Vagina (tissue), 2 donors: ENCODE results near the gene RPS6KA2. TPM values are rescaled to one million over a fixed set of nuclear protein-coding genes. Genes with fewer than 3 reads are reported as not detected.
"Not testable (repeated sequence)": the region's sequence is repeated elsewhere in the genome, so short reads cannot be mapped to it uniquely, and the experiment has no call there.

Experiments
- DNase-seq, 2 donors: peaks; one replicate each; pipeline ENCODE4 v3.0.0-alpha.2; 2017; ENCODE audit errors: extremely low spot score in 2 of 2
- H3K27ac ChIP-seq: fragments of 200-600 bp; sonication (generic); one replicate; pipeline ENCODE4 v1.5.1; 2019
- H3K27me3 ChIP-seq: fragments of 200-600 bp; sonication (generic); one replicate; pipeline ENCODE4 v1.5.1; 2019
- H3K36me3 ChIP-seq, 2 donors: fragments of 200-600 bp; sonication (generic); one replicate each; pipeline ENCODE4 v1.5.1; 2017 to 2019
- H3K4me1 ChIP-seq: fragments of 200-600 bp; sonication (generic); one replicate; pipeline ENCODE4 v1.5.1; 2019
- H3K4me3 ChIP-seq, 2 donors: fragments of 200-600 bp; sonication (generic); 1 replicate in 1 of 2; 2 replicates in 1 of 2; pipeline ENCODE4 v1.5.1; 2016 to 2019
- H3K9me3 ChIP-seq: fragments of 200-600 bp; sonication (generic); one replicate; pipeline ENCODE4 v1.5.1; 2019
- CTCF ChIP-seq, 3 experiments: fragments of 450-650 bp in 2 of 3; fragments of 200-600 bp in 1 of 3; sonication (generic) in 1 of 3; IDR thresholded peaks; one replicate each; pipeline ENCODE4 v1.5.1; 2017 to 2019; ENCODE audit warnings: antibody characterized with exemption in 3 of 3, mild to moderate bottlenecking in 2 of 3, moderate library complexity in 2 of 3
- POLR2A ChIP-seq, 2 donors: fragments of 450-650 bp; IDR thresholded peaks; one replicate each; pipeline ENCODE4 v1.6.1; 2017; ENCODE audit warnings: antibody characterized with exemption in 2 of 2, mild to moderate bottlenecking in 2 of 2, moderate library complexity in 2 of 2
- POLR2AphosphoS5 ChIP-seq, 2 donors: sonication (generic); formaldehyde crosslinking; IDR thresholded peaks; one replicate each; pipeline ENCODE4 v1.9.0; 2017; ENCODE audit warnings: antibody characterized with exemption in 2 of 2, mild to moderate bottlenecking in 2 of 2, low read depth in 1 of 2; ENCODE audit not compliant: insufficient read depth in 1 of 2
- intact Hi-C: fragments of 100-400 bp; cut with DNase I; formaldehyde crosslinking; loops from one replicate; pipeline ENCODE4 v1.15.1; 2023
- total RNA-seq: library from RNA; depleted of rRNA; stranded (reverse); fragments of >200 nt; gene quantifications from one replicate; pipeline ENCODE4 v1.2.3, GENCODE V29; 2016

RPS6KA2 gene
- total RNA-seq, 1 donor from 2014 or later: 65.1 TPM

DNA sequence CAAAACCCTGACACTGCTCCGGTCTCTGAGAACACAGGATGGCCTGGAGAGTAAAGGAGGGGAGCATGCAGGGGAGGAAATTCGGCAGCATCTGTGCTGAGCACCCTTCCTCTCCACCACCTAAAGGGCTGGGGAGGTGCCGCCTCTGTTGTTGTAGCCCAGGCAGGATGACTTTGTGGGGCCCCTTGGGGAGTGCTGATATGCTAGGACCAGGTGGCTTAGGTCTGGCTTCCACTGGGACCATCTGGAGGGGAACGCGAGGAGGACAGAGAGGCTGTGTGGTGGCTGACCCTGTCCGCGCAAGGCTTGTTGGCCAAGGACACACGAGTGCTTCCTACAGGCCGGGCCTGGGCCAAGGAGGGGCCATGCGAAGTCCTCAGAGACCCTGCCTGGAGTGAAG, 9.9 kb upstream of the RPS6KA2 start:
- no peak overlapping the region for H3K4me3 ChIP-seq
- no peak for DNase-seq
- intact Hi-C loops: no loop called here
- peaks cover 15% of the 10 kb centered on the region for H3K4me1 ChIP-seq
- H3K27me3 ChIP-seq: no peaks in the 10 kb centered on the region
- H3K9me3 ChIP-seq: no peaks in the 10 kb centered on the region
- H3K36me3 ChIP-seq: no peaks in the 10 kb centered on the region
- H3K27ac ChIP-seq: no peak overlapping the region
- no peak for TF ChIP-seq POLR2A (IDR thresholded peaks at IDR 0.05)
- no peak for TF ChIP-seq CTCF (IDR thresholded peaks at IDR 0.05)
- TF ChIP-seq POLR2AphosphoS5 (IDR thresholded peaks at IDR 0.05; ENCODE audit: insufficient read depth in 1 of 2, low read depth in 1 of 2): no peak

- TF ChIP-seq POLR2A (IDR thresholded peaks at IDR 0.05): no peak
- TF ChIP-seq CTCF (IDR thresholded peaks at IDR 0.05): no peak
- TF ChIP-seq POLR2AphosphoS5 (IDR thresholded peaks at IDR 0.05; ENCODE audit: insufficient read depth in 1 of 2, low read depth in 1 of 2): no peak
- no peaks in the 10 kb centered on the region for H3K36me3 ChIP-seq
- H3K27me3 ChIP-seq: no peaks in the 10 kb centered on the region
- DNase-seq: no peak
- no peaks in the 10 kb centered on the region for H3K9me3 ChIP-seq
- H3K4me1 ChIP-seq: peaks cover 15% of the 10 kb centered on the region
- intact Hi-C loops: no loop called here
- H3K27ac ChIP-seq: no peak overlapping the region
- H3K4me3 ChIP-seq: no peak overlapping the region
Observed at GRCh38 chr6:166636191-166636933, 9.3 kb upstream of the RPS6KA2 start.

GRCh38 chr6:166635013-166635970, 8.2 kb upstream of the RPS6KA2 start:
- TF ChIP-seq POLR2AphosphoS5 (IDR thresholded peaks at IDR 0.05; ENCODE audit: insufficient read depth in 1 of 2, low read depth in 1 of 2) (no peak), CTCF (IDR thresholded peaks at IDR 0.05) (no peak), POLR2A (IDR thresholded peaks at IDR 0.05) (no peak)
- intact Hi-C loops: no loop called here
- DNase-seq: no peak
- Histone ChIP-seq H3K27me3 (no peaks in the 10 kb centered on the region), H3K4me1 (peaks cover 15% of the 10 kb centered on the region), H3K4me3 (no peak overlapping the region), H3K36me3 (no peaks in the 10 kb centered on the region), H3K27ac (no peak overlapping the region), H3K9me3 (no peaks in the 10 kb centered on the region)

GRCh38 chr6:166634581-166634980, 7.5 kb upstream of the RPS6KA2 start:
- intact Hi-C loops, H3K4me3 ChIP-seq, H3K27ac ChIP-seq, H3K36me3 ChIP-seq, H3K9me3 ChIP-seq, H3K27me3 ChIP-seq, DNase-seq: not testable (repeated sequence)
- H3K4me1 ChIP-seq: peaks cover 15% of the 10 kb centered on the region

- intact Hi-C loops: no loop called here
- Histone ChIP-seq H3K27me3 (no peaks in the 10 kb centered on the region), H3K9me3 (no peaks in the 10 kb centered on the region), H3K27ac (no peak overlapping the region), H3K36me3 (no peaks in the 10 kb centered on the region), H3K4me1 (peaks cover 19% of the 10 kb centered on the region), H3K4me3 (no peak overlapping the region)
- TF ChIP-seq POLR2A (IDR thresholded peaks at IDR 0.05) (no peak), POLR2AphosphoS5 (IDR thresholded peaks at IDR 0.05; ENCODE audit: insufficient read depth in 1 of 2, low read depth in 1 of 2) (no peak), CTCF (IDR thresholded peaks at IDR 0.05) (no peak)
- DNase-seq: no peak
Observed at GRCh38 chr6:166633732-166634535, 6.9 kb upstream of the RPS6KA2 start.
